Activated naive CD8-positive, alpha-beta T cell treated with anti-CD3 and anti-CD28 coated beads, Interleukin-2, amount 50 U/mL, for 16 hours (primary cell): ENCODE data around the gene SLC25A17.
"Not testable (repeated sequence)": the region's sequence is repeated elsewhere in the genome, so short reads cannot be mapped to it uniquely, and the experiment has no call there.

ENCODE experiments used
- DNase-seq: peaks from one replicate; pipeline ENCODE4 v3.0.0-alpha.2; 2020; ENCODE audit warnings: low read depth, low spot score

Gene SLC25A17

GRCh38 chr22:40819599-40820140 is 524 bp upstream of the SLC25A17 start:
- no peak for DNase-seq

GRCh38 chr22:40818192-40818746 is 877 bp downstream of the SLC25A17 start:
- no peak for DNase-seq

GRCh38 chr22:40817737-40818136 is 1.4 kb downstream of the SLC25A17 start:
- DNase-seq, result no peak

GRCh38 chr22:40813912-40814315 is 5.2 kb downstream of the SLC25A17 start:
- DNase-seq, result no peak

GRCh38 chr22:40808018-40808841 is 10.9 kb downstream of the SLC25A17 start:
- no peak for DNase-seq

GRCh38 chr22:40806711-40807110 is 12.4 kb downstream of the SLC25A17 start:
- DNase-seq, result no peak

GRCh38 chr22:40805699-40806203 is 13.4 kb downstream of the SLC25A17 start:
- no peak for DNase-seq

- DNase-seq, result no peak
These were observed 13.9 kb downstream of the SLC25A17 start for GRCh38 chr22:40805239-40805638.

GRCh38 chr22:40803321-40803720 is 15.8 kb downstream of the SLC25A17 start:
- DNase-seq, result no peak

- DNase-seq, result no peak
These were observed 20.1 kb downstream of the SLC25A17 start for GRCh38 chr22:40799008-40799407.

GRCh38 chr22:40797427-40797826 is 21.7 kb downstream of the SLC25A17 start:
- DNase-seq, result no peak

- DNase-seq, result no peak
These were observed 26.7 kb downstream of the SLC25A17 start for GRCh38 chr22:40792451-40792850.

- no peak for DNase-seq
These were observed 27.9 kb downstream of the SLC25A17 start for GRCh38 chr22:40791241-40791640.

GRCh38 chr22:40789131-40789530 is 30.0 kb downstream of the SLC25A17 start:
- no peak for DNase-seq

GRCh38 chr22:40782521-40782920 is 36.6 kb downstream of the SLC25A17 start:
- DNase-seq, result no peak

GRCh38 chr22:40781749-40782148 is 37.4 kb downstream of the SLC25A17 start:
- not testable (repeated sequence) for DNase-seq

- DNase-seq, result no peak
These were observed 49.4 kb downstream of the SLC25A17 start for GRCh38 chr22:40769761-40770160.

- DNase-seq, result no peak
These were observed 50.9 kb downstream of the SLC25A17 start for GRCh38 chr22:40768206-40768605.

GRCh38 chr22:40766956-40767355 is 52.2 kb downstream of the SLC25A17 start:
- no peak for DNase-seq

GRCh38 chr22:40764763-40765441 is 54.2 kb downstream of the SLC25A17 start:
- DNase-seq, result no peak

- no peak for DNase-seq
These were observed 59.8 kb downstream of the SLC25A17 start for GRCh38 chr22:40759294-40759840.

- not testable (repeated sequence) for DNase-seq
These were observed 60.3 kb downstream of the SLC25A17 start for GRCh38 chr22:40758851-40759250.
